PC-3 (cell line): ENCODE results near the gene SLC24A3. TPM values are rescaled to one million over a fixed set of nuclear protein-coding genes. Genes with fewer than 3 reads are reported as not detected.

Experiments
- ATAC-seq: fragments of 200-7000 bp; cut with Tn5 transposase; 2 replicates; pipeline ENCODE4 v1.9.1; 2020; ENCODE audit warnings: mild to moderate bottlenecking, moderate library complexity
- BruUV-seq: library from RNA; stranded (reverse); fragments of 400-500 nt; replicated peaks from 2 replicates; lab custom pipeline; 2021; lab: Mats Ljungman, UMichigan
- CTCF ChIA-PET: fragments of 300-600 bp; sonication (Branson Sonifier 250); formaldehyde crosslinking; loops from one replicate; lab custom pipeline; 2022; ENCODE audit warnings: antibody characterized with exemption; lab: Charles Lee
- POLR2A ChIA-PET: fragments of 300-600 bp; sonication (Branson Sonifier 250); formaldehyde crosslinking; loops from one replicate; lab custom pipeline; 2022; ENCODE audit warnings: antibody characterized with exemption; ENCODE audit not compliant: unreplicated experiment; lab: Charles Lee
- DNase-seq: peaks from one replicate; pipeline ENCODE4 v3.0.0-alpha.2; 2015
- H2AFZ ChIP-seq: fragments of 300-600 bp; sonication (generic); 2 replicates; pipeline ENCODE4 v1.6.0; 2016; ENCODE audit warnings: antibody characterized with exemption, low read length
- H3F3A ChIP-seq: fragments of 300-600 bp; sonication (generic); one replicate; pipeline ENCODE4 v1.6.0; 2017; ENCODE audit warnings: antibody characterized with exemption, low read length, control low read depth, mild to moderate bottlenecking; ENCODE audit not compliant: unreplicated experiment
- H3K27ac ChIP-seq: fragments of 300-600 bp; sonication (generic); 2 replicates; pipeline ENCODE4 v1.5.1; 2016; ENCODE audit warnings: mild to moderate bottlenecking, low read length
- H3K27me3 ChIP-seq: fragments of 300-600 bp; sonication (generic); 2 replicates; pipeline ENCODE4 v1.6.1; 2016; ENCODE audit warnings: low read length, mixed read lengths
- H3K36me3 ChIP-seq: fragments of 300-600 bp; sonication (generic); 2 replicates; pipeline ENCODE4 v1.6.1; 2016; ENCODE audit warnings: low read depth, mixed run types, low read length, mixed read lengths
- H3K4me1 ChIP-seq: fragments of 300-600 bp; sonication (generic); 2 replicates; pipeline ENCODE4 v1.5.1; 2016; ENCODE audit warnings: low read length; ENCODE audit not compliant: insufficient read depth
- H3K4me2 ChIP-seq: fragments of 300-600 bp; sonication (generic); 2 replicates; pipeline ENCODE4 v1.6.0; 2016; ENCODE audit warnings: low read length
- H3K4me3 ChIP-seq: fragments of 300-600 bp; sonication (generic); 2 replicates; pipeline ENCODE4 v1.5.1; 2016; ENCODE audit warnings: mild to moderate bottlenecking, low read length, mixed read lengths
- H3K79me2 ChIP-seq: fragments of 300-600 bp; sonication (generic); 2 replicates; pipeline ENCODE4 v1.6.1; 2017; ENCODE audit warnings: low read length, mixed read lengths
- H3K9ac ChIP-seq: fragments of 300-600 bp; sonication (generic); 2 replicates; pipeline ENCODE4 v1.6.0; 2016; ENCODE audit warnings: mild to moderate bottlenecking, low read length
- H3K9me2 ChIP-seq: fragments of 300-600 bp; sonication (generic); replicated peaks from 2 replicates; pipeline ENCODE4 v1.6.1; 2016; ENCODE audit warnings: mixed run types, low read length, mixed read lengths
- H3K9me3 ChIP-seq: fragments of 300-600 bp; sonication (generic); 2 replicates; pipeline ENCODE4 v1.6.1; 2016; ENCODE audit warnings: low read length, mixed read lengths
- H4K20me1 ChIP-seq: fragments of 300-600 bp; sonication (generic); 2 replicates; pipeline ENCODE4 v1.6.1; 2016; ENCODE audit warnings: low read length, mixed read lengths
- CTCF ChIP-seq: fragments of 300-600 bp; sonication (generic); conservative IDR thresholded peaks from 2 replicates; pipeline ENCODE4 v1.5.1; 2017; ENCODE audit warnings: antibody characterized with exemption, low read depth, mild to moderate bottlenecking, low read length
- EZH2 ChIP-seq: fragments of 300-600 bp; sonication (generic); IDR thresholded peaks from one replicate; pipeline ENCODE4 v1.6.1; 2017; ENCODE audit warnings: antibody characterized with exemption, mild to moderate bottlenecking, low read length; ENCODE audit not compliant: unreplicated experiment
- EZH2phosphoT487 ChIP-seq: fragments of 300-600 bp; sonication (generic); IDR thresholded peaks from 2 replicates; pipeline ENCODE4 v1.6.1; 2018; ENCODE audit warnings: mild to moderate bottlenecking, antibody characterized with exemption, low read length, borderline replicate concordance
- intact Hi-C: fragments of 100-400 bp; cut with micrococcal nuclease; formaldehyde crosslinking; loops from 2 replicates; pipeline ENCODE4 v1.9.0; 2023
- total RNA-seq: library from RNA; depleted of rRNA; stranded (reverse); fragments of >200 nt; gene quantifications from 2 replicates; pipeline ENCODE4 v1.2.3, GENCODE V29; 2014

SLC24A3 gene
- total RNA-seq, 1 experiment from 2014 or later = 0.11 TPM

GRCh38 chr20:19272976-19273654, 60.7 kb downstream of the SLC24A3 start:
- Histone ChIP-seq H3K4me2 (no peak overlapping the region), H3K9me3 (no peaks in the 10 kb centered on the region), H3K36me3 (no peaks in the 10 kb centered on the region), H2AFZ (no peak overlapping the region), H3K9ac (no peak overlapping the region), H3K79me2 (no peaks in the 10 kb centered on the region), H3K9me2 (no peaks in the 10 kb centered on the region), H3F3A (no peaks in the 10 kb centered on the region), H3K4me1 (no peaks in the 10 kb centered on the region), H3K4me3 (no peak overlapping the region), H3K27ac (no peak overlapping the region), H4K20me1 (no peaks in the 10 kb centered on the region), H3K27me3 (peaks cover 62% of the 10 kb centered on the region)
- ATAC-seq (no peak), DNase-seq (no peak)
- ChIA-PET CTCF (no interaction called here), POLR2A (no interaction called here)
- BruUV-seq = no TSS peak
- intact Hi-C loops = no loop called here
- no peak for TF ChIP-seq EZH2
- no peak for TF ChIP-seq CTCF
- no peak for TF ChIP-seq EZH2phosphoT487

GRCh38 chr20:19274001-19274400, 61.6 kb downstream of the SLC24A3 start:
- H3K9me3 ChIP-seq = no peaks in the 10 kb centered on the region
- H3K9me2 ChIP-seq = no peaks in the 10 kb centered on the region
- DNase-seq = no peak
- H4K20me1 ChIP-seq = no peaks in the 10 kb centered on the region
- H3K27me3 ChIP-seq = peaks cover 70% of the 10 kb centered on the region
- no TSS peak for BruUV-seq
- H3K4me2 ChIP-seq = no peak overlapping the region
- no peak overlapping the region for H2AFZ ChIP-seq
- H3K9ac ChIP-seq = no peak overlapping the region
- H3K79me2 ChIP-seq = no peaks in the 10 kb centered on the region
- POLR2A ChIA-PET = no interaction called here
- no peak overlapping the region for H3K27ac ChIP-seq
- no peaks in the 10 kb centered on the region for H3K36me3 ChIP-seq
- no peaks in the 10 kb centered on the region for H3F3A ChIP-seq
- no peak overlapping the region for H3K4me3 ChIP-seq
- TF ChIP-seq CTCF (no peak), EZH2phosphoT487 (no peak), EZH2 (no peak)
- ATAC-seq = no peak
- CTCF ChIA-PET = no interaction called here
- intact Hi-C loops = no loop called here
- no peaks in the 10 kb centered on the region for H3K4me1 ChIP-seq

- Histone ChIP-seq H4K20me1 (no peaks in the 10 kb centered on the region), H3K36me3 (no peaks in the 10 kb centered on the region), H3K79me2 (no peaks in the 10 kb centered on the region), H3K4me1 (no peaks in the 10 kb centered on the region), H3K4me3 (no peak overlapping the region), H3K27ac (no peak overlapping the region), H3K4me2 (no peak overlapping the region), H2AFZ (no peak overlapping the region), H3K9me3 (no peaks in the 10 kb centered on the region), H3K9me2 (no peaks in the 10 kb centered on the region), H3F3A (no peaks in the 10 kb centered on the region), H3K9ac (no peak overlapping the region), H3K27me3 (peaks cover 74% of the 10 kb centered on the region)
- intact Hi-C loops = no loop called here
- ChIA-PET POLR2A (no interaction called here), CTCF (no interaction called here)
- no peak for DNase-seq
- no peak for TF ChIP-seq EZH2phosphoT487
- BruUV-seq = no TSS peak
- ATAC-seq = no peak
These were observed 62.1 kb downstream of the SLC24A3 start for GRCh38 chr20:19274412-19275015.
